BE2C (cell line): ENCODE data around the gene RLN3.
"Not testable (repeated sequence)": the region's sequence is repeated elsewhere in the genome, so short reads cannot be mapped to it uniquely, and the experiment has no call there.

Experiments used
- DNase-seq: peaks from one replicate; pipeline ENCODE4 v3.0.0-alpha.2; 2020
- H3K27me3 ChIP-seq: fragments of 250-450 bp; sonication (Bioruptor Pico); 2 replicates; pipeline ENCODE4 v1.5.1; 2020; ENCODE audit warnings: mild to moderate bottlenecking
- H3K36me3 ChIP-seq: fragments of 250-450 bp; sonication (Bioruptor Pico); 2 replicates; pipeline ENCODE4 v1.5.1; 2020; ENCODE audit warnings: mild to moderate bottlenecking
- H3K4me1 ChIP-seq: fragments of 250-450 bp; sonication (Bioruptor Pico); 2 replicates; pipeline ENCODE4 v1.5.1; 2020
- H3K4me3 ChIP-seq: 2 replicates; pipeline ENCODE4 v1.5.1; 2011; ENCODE audit warnings: low read depth, low read length
- H3K9me3 ChIP-seq: fragments of 250-450 bp; sonication (Bioruptor Pico); 2 replicates; pipeline ENCODE4 v1.5.1; 2020
- CTCF ChIP-seq: IDR thresholded peaks from 2 replicates; pipeline ENCODE4 v1.5.1; 2012; ENCODE audit warnings: mild to moderate bottlenecking, low read depth, low read length

The RLN3 gene

GRCh38 chr19:14048443-14049153 lies 20.6 kb downstream of the RLN3 start:
- no peak overlapping the region for H3K4me3 ChIP-seq
- no peaks in the 10 kb centered on the region for H3K27me3 ChIP-seq
- TF ChIP-seq CTCF: peak; percentile 98
- no peaks in the 10 kb centered on the region for H3K9me3 ChIP-seq
- no peaks in the 10 kb centered on the region for H3K4me1 ChIP-seq
- peak; percentile 74 for DNase-seq
- H3K36me3 ChIP-seq: no peaks in the 10 kb centered on the region

GRCh38 chr19:14050512-14050911 lies 22.6 kb downstream of the RLN3 start:
- no peak overlapping the region for H3K4me3 ChIP-seq
- H3K27me3 ChIP-seq: no peaks in the 10 kb centered on the region
- no peaks in the 10 kb centered on the region for H3K9me3 ChIP-seq
- no peaks in the 10 kb centered on the region for H3K4me1 ChIP-seq
- no peak for TF ChIP-seq CTCF
- no peaks in the 10 kb centered on the region for H3K36me3 ChIP-seq
- no peak for DNase-seq

GRCh38 chr19:14050961-14051360 lies 23.0 kb downstream of the RLN3 start:
- not testable (repeated sequence) for H3K36me3 ChIP-seq, H3K4me3 ChIP-seq, H3K4me1 ChIP-seq, DNase-seq, H3K9me3 ChIP-seq, H3K27me3 ChIP-seq

- H3K4me1 ChIP-seq: no peaks in the 10 kb centered on the region
- no peak for TF ChIP-seq CTCF
- H3K36me3 ChIP-seq: no peaks in the 10 kb centered on the region
- no peaks in the 10 kb centered on the region for H3K9me3 ChIP-seq
- no peaks in the 10 kb centered on the region for H3K27me3 ChIP-seq
- no peak overlapping the region for H3K4me3 ChIP-seq
- DNase-seq: no peak
Measured at GRCh38 chr19:14051980-14052379, 24.0 kb downstream of the RLN3 start.

GRCh38 chr19:14052470-14052869 lies 24.5 kb downstream of the RLN3 start:
- no peak overlapping the region for H3K4me3 ChIP-seq
- H3K9me3 ChIP-seq: no peaks in the 10 kb centered on the region
- H3K27me3 ChIP-seq: no peaks in the 10 kb centered on the region
- no peaks in the 10 kb centered on the region for H3K4me1 ChIP-seq
- no peak for DNase-seq
- TF ChIP-seq CTCF: no peak
- no peaks in the 10 kb centered on the region for H3K36me3 ChIP-seq

GRCh38 chr19:14053032-14053431 lies 25.1 kb downstream of the RLN3 start:
- Histone ChIP-seq H3K27me3 (no peaks in the 10 kb centered on the region), H3K36me3 (no peaks in the 10 kb centered on the region), H3K4me1 (no peaks in the 10 kb centered on the region), H3K9me3 (no peaks in the 10 kb centered on the region), H3K4me3 (no peak overlapping the region)
- TF ChIP-seq CTCF: no peak
- DNase-seq: no peak

- TF ChIP-seq CTCF: no peak
- DNase-seq: no peak
- Histone ChIP-seq H3K36me3 (no peaks in the 10 kb centered on the region), H3K4me1 (no peaks in the 10 kb centered on the region), H3K4me3 (no peak overlapping the region), H3K9me3 (no peaks in the 10 kb centered on the region), H3K27me3 (no peaks in the 10 kb centered on the region)
Measured at GRCh38 chr19:14053500-14053899, 25.6 kb downstream of the RLN3 start.
